Aorta (tissue), 5 donors: ENCODE data around the gene TMUB1. TPM values are rescaled to one million over a fixed set of nuclear protein-coding genes. Genes with fewer than 3 reads are reported as not detected.
A peak's percentile ranks its signal among the peaks of the same experiment; 100 is the strongest.

Experiments
- ATAC-seq: fragments of 200-7000 bp; cut with Tn5 transposase; one replicate; pipeline ENCODE4 v1.9.1; 2022; ENCODE audit warnings: moderate library complexity; ENCODE audit not compliant: low FRiP score
- DNase-seq, 2 donors: peaks; one replicate each; pipeline ENCODE4 v3.0.0-alpha.2; 2020
- H3K27ac ChIP-seq, 2 donors: one replicate each; pipeline ENCODE4 v1.5.1; 2013; ENCODE audit warnings: low read length in 2 of 2, mild to moderate bottlenecking in 2 of 2, moderate library complexity in 2 of 2, control low read depth in 1 of 2, inconsistent platforms in 1 of 2, low read depth in 1 of 2
- H3K27me3 ChIP-seq, 2 donors: one replicate each; pipeline ENCODE4 v1.6.1; 2013; ENCODE audit warnings: control low read depth in 1 of 2, low read length in 1 of 2, mild to moderate bottlenecking in 1 of 2, moderate library complexity in 1 of 2; ENCODE audit not compliant: insufficient read depth in 2 of 2, control insufficient read depth in 1 of 2
- H3K36me3 ChIP-seq, 2 donors: one replicate each; pipeline ENCODE4 v1.6.1; 2013; ENCODE audit warnings: control low read depth in 1 of 2, low read length in 1 of 2, mild to moderate bottlenecking in 1 of 2; ENCODE audit not compliant: insufficient read depth in 2 of 2, control insufficient read depth in 1 of 2
- H3K4me1 ChIP-seq, 2 donors: one replicate each; pipeline ENCODE4 v1.6.1; 2013; ENCODE audit warnings: low read length in 2 of 2, control low read depth in 1 of 2, mild to moderate bottlenecking in 1 of 2, moderate library complexity in 1 of 2; ENCODE audit not compliant: insufficient read depth in 2 of 2, control insufficient read depth in 1 of 2
- H3K4me3 ChIP-seq, 2 donors: one replicate each; pipeline ENCODE4 v1.5.1; 2013; ENCODE audit warnings: low read length in 2 of 2, control low read depth in 1 of 2, mild to moderate bottlenecking in 1 of 2
- H3K9me3 ChIP-seq: one replicate; pipeline ENCODE4 v1.6.1; 2013; ENCODE audit warnings: mild to moderate bottlenecking, low read length; ENCODE audit not compliant: control insufficient read depth
- WGBS, 2 donors: extraction: QIAGEN DNeasy Blood & Tissue Kit; methylation state at CpG; one replicate each; pipeline ENCODE4 v1.1.7; 2013; 5-methylcytosine and 5-hydroxymethylcytosine counted together
- intact Hi-C, 2 donors: fragments of 100-400 bp; cut with DNase I; formaldehyde crosslinking; loops; one replicate each; pipeline versions ENCODE4 v1.14.2 to v1.15.0; 2022
- polyA plus RNA-seq, 2 donors: library from polyadenylated mRNA; stranded (reverse); fragments of 200-250 nt; gene quantifications; one replicate each; pipeline ENCODE4 v1.2.3, GENCODE V29; 2013
- total RNA-seq, 2 donors: library from RNA; stranded (reverse); fragmentation: NEBNext Ultra II Directional; extraction: Animal tissue kit (Norgen Biotek cat#: 25700); gene quantifications; one replicate each; pipeline ENCODE4 v1.2.1, GENCODE V29; 2021
- donor health status: healthy with polysubstance abuse.
- donor health status: Bipolar disorder and iron deficiency.
- donor health status: DM: no; HTN: no; CAD: no.
- donor health status: DM: no; HTN: no; CAD: no.
- donor health status: DM: yes; HTN: yes; CAD: no.

Gene TMUB1
- total and polyA plus RNA-seq, 4 donors: 19.0 to 72.4 (median 33.3) TPM

- 77% methylated on average over 22 of the region's 22 CpGs for WGBS, 2 donors
- no peak for ATAC-seq
- no peak overlapping the region for H3K4me3 ChIP-seq
- intact Hi-C loops: loop anchor here in 1 of 2 donors (2.0 kb wide), 1 partner anchor 19 kb away; no protein-coding TSS in a partner anchor
- no peaks in the 10 kb centered on the region for H3K4me1 ChIP-seq
- no peaks in the 10 kb centered on the region for H3K36me3 ChIP-seq
- no peak overlapping the region for H3K27ac ChIP-seq
- DNase-seq: no peak
- no peaks in the 10 kb centered on the region for H3K27me3 ChIP-seq
- H3K9me3 ChIP-seq: no peaks in the 10 kb centered on the region
These were observed 6.8 kb upstream of the TMUB1 start for GRCh38 chr7:151089893-151090730.

GRCh38 chr7:151088856-151089699 lies 5.8 kb upstream of the TMUB1 start:
- ATAC-seq (peak; percentile 55), DNase-seq (peak; percentile 86 to 94)
- no peaks in the 10 kb centered on the region for H3K27me3 ChIP-seq
- no peak overlapping the region for H3K27ac ChIP-seq
- H3K9me3 ChIP-seq: no peaks in the 10 kb centered on the region
- no peaks in the 10 kb centered on the region for H3K36me3 ChIP-seq
- H3K4me3 ChIP-seq: no peak overlapping the region
- H3K4me1 ChIP-seq: no peaks in the 10 kb centered on the region
- WGBS, 2 donors: 76 to 80% methylated on average over 29 to 30 of the region's 30 CpGs
- intact Hi-C loops: no loop called here

- intact Hi-C loops: no loop called here
- H3K36me3 ChIP-seq: no peaks in the 10 kb centered on the region
- H3K9me3 ChIP-seq: no peaks in the 10 kb centered on the region
- 74 to 76% methylated on average over 16 of the region's 16 CpGs for whole genome bisulfite sequencing, 2 donors
- H3K27ac ChIP-seq: no peak overlapping the region
- no peaks in the 10 kb centered on the region for H3K4me1 ChIP-seq
- no peak for DNase-seq
- no peak for ATAC-seq
- H3K4me3 ChIP-seq: no peak overlapping the region
- no peaks in the 10 kb centered on the region for H3K27me3 ChIP-seq
These were observed 4.9 kb upstream of the TMUB1 start for GRCh38 chr7:151088019-151088855.

GRCh38 chr7:151087245-151088018 lies 4.1 kb upstream of the TMUB1 start:
- 2 to 5% methylated on average over 62 to 70 of the region's 70 CpGs for WGBS, 2 donors
- Histone ChIP-seq H3K27ac (peak overlapping the region in 1 of 2 donors; percentile 53), H3K9me3 (no peaks in the 10 kb centered on the region), H3K27me3 (no peaks in the 10 kb centered on the region), H3K4me3 (peak overlapping the region; percentile 33 to 84), H3K36me3 (no peaks in the 10 kb centered on the region), H3K4me1 (no peaks in the 10 kb centered on the region)
- DNase-seq (peak; percentile 71 to 92), ATAC-seq (peak; percentile 73)
- intact Hi-C loops: loop anchor here in 1 of 2 donors (2.0 kb wide), 1 partner anchor 23 kb away; no protein-coding TSS in a partner anchor

- WGBS, 2 donors: 0% methylated on average over 39 to 55 of the region's 56 CpGs
- Histone ChIP-seq H3K4me1 (peaks cover 0 to 3% of the 10 kb centered on the region in 2 donors), H3K9me3 (no peaks in the 10 kb centered on the region), H3K27me3 (no peaks in the 10 kb centered on the region), H3K27ac (peak overlapping the region in 1 of 2 donors; percentile 53), H3K4me3 (peak overlapping the region; percentile 33 to 84), H3K36me3 (no peaks in the 10 kb centered on the region)
- DNase-seq (no peak), ATAC-seq (no peak)
- intact Hi-C loops: loop anchor here in 1 of 2 donors (2.0 kb wide), 1 partner anchor 24 kb away; no protein-coding TSS in a partner anchor
These were observed 3.5 kb upstream of the TMUB1 start for GRCh38 chr7:151086802-151087244.

- ATAC-seq (peak; percentile 82), DNase-seq (peak; percentile 94 to 95)
- Histone ChIP-seq H3K27me3 (no peaks in the 10 kb centered on the region), H3K27ac (peak within 1 kb of the TSS in 1 of 2 donors; percentile 53), H3K4me1 (peaks cover 0 to 3% of the 10 kb centered on the region in 2 donors), H3K36me3 (no peaks in the 10 kb centered on the region), H3K4me3 (peak within 1 kb of the TSS; percentile 33 to 84), H3K9me3 (no peaks in the 10 kb centered on the region)
- 0 to 1% methylated on average over 26 to 84 of the region's 84 CpGs for WGBS, 2 donors
- intact Hi-C loops: loop anchor here in 1 of 2 donors (2.0 kb wide), 1 partner anchor 25 kb away; no protein-coding TSS in a partner anchor
These were observed 2.7 kb upstream of the TMUB1 start, which contains the start of gene AGAP3 for GRCh38 chr7:151085691-151086620. Gene AGAP3, plus strand, starts transcription at chr7:151086475. Its CDS starts 267 bp downstream, at chr7:151086742.

- DNase-seq: no peak
- no peak overlapping the region for H3K4me3 ChIP-seq
These were observed 2.0 kb upstream of the TMUB1 start for GRCh38 chr7:151085329-151085690.

More at GRCh38 chr7:151085329-151085690, 2.0 kb upstream of the TMUB1 start:
- Histone ChIP-seq H3K9me3 (no peaks in the 10 kb centered on the region), H3K36me3 (no peaks in the 10 kb centered on the region), H3K27me3 (no peaks in the 10 kb centered on the region), H3K4me1 (peaks cover 0 to 3% of the 10 kb centered on the region in 2 donors), H3K27ac (peak overlapping the region in 1 of 2 donors; percentile 11)
- WGBS, 2 donors: 30 to 35% methylated on average over 5 of the region's 5 CpGs
- no peak for ATAC-seq
- intact Hi-C loops: no loop called here
